ENCODE measurements around the gene TIMP2. TPM values are rescaled to one million over a fixed set of nuclear protein-coding genes. Genes with fewer than 3 reads are reported as not detected.

The TIMP2 gene
- total and polyA plus RNA-seq, 2 donors (not counting 3 experiments of a cell fraction or from before 2014, with no cell fraction given) = 138 to 318 TPM

DNA sequence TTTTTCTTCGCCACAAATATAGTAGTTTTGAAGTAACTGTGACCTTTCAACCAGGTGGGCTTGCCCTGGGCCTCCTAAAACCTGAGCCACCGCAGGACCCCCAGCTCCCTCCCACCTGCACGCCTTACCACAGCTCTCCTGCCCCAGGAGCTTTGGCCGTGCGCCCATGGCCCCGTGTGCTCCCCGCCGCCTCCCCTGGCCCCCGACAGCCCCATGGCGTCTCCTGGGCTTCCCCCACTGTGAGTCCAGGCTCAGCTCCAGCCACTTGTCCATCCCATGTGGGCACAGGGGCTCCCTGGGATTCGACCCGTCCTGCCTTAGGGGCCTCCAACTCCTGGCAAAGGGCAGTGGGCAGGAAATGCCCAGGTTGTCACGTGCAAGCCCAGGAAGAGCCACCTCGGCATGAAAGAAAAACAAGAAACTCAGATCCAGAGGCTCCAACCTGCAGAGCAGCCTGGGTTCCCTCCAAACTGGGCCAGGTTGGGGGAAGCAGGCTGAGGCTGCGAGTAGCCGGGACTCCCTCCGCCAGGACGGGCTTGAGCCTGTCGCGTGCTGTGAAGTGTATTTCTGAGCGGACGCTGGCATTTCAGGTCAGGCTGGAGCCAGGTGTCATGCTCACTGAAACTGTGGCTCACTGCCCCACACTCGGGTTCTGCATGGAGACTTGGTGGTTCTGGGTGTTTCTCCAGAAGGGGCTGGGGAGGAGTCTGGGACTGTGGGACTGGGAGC is 48.8 kb upstream of the TIMP2 start:
- H3K36me3 ChIP-seq (ENCODE audit: control insufficient read depth in 2 of 2, extremely low read depth in 1 of 2, insufficient read depth in 2 of 2, low read length in 2 of 2) = no peaks in the 10 kb centered on the region
- no TSS peak for BruUV-seq (replicated peaks)
- no peak for TF ChIP-seq JUN (IDR thresholded peaks at IDR 0.05; ENCODE audit: borderline replicate concordance, insufficient read depth, insufficient read length, low read depth)
- TF ChIP-seq EZH2 (IDR thresholded peaks at IDR 0.05; ENCODE audit: borderline replicate concordance, low read depth, low read length, severe bottlenecking) = no peak
- no peak for TF ChIP-seq FOS (IDR thresholded peaks at IDR 0.05; ENCODE audit: borderline replicate concordance, insufficient read depth, low read length)
- TF ChIP-seq POLR2AphosphoS5 (IDR thresholded peaks at IDR 0.05; ENCODE audit: insufficient read depth, low read depth, low read length) = no peak
- TF ChIP-seq GATA2 (IDR thresholded peaks at IDR 0.05; ENCODE audit: insufficient read depth, insufficient read length, low read depth, low read length) = no peak
- TF ChIP-seq MYC (IDR thresholded peaks at IDR 0.05; ENCODE audit: low read depth, low read length) = no peak
- no peak for TF ChIP-seq POLR2A (IDR thresholded peaks at IDR 0.05; ENCODE audit: low read depth, low read length)
- TF ChIP-seq, protein P1, sequence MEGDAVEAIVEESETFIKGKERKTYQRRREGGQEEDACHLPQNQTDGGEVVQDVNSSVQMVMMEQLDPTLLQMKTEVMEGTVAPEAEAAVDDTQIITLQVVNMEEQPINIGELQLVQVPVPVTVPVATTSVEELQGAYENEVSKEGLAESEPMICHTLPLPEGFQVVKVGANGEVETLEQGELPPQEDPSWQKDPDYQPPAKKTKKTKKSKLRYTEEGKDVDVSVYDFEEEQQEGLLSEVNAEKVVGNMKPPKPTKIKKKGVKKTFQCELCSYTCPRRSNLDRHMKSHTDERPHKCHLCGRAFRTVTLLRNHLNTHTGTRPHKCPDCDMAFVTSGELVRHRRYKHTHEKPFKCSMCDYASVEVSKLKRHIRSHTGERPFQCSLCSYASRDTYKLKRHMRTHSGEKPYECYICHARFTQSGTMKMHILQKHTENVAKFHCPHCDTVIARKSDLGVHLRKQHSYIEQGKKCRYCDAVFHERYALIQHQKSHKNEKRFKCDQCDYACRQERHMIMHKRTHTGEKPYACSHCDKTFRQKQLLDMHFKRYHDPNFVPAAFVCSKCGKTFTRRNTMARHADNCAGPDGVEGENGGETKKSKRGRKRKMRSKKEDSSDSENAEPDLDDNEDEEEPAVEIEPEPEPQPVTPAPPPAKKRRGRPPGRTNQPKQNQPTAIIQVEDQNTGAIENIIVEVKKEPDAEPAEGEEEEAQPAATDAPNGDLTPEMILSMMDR (IDR thresholded peaks at IDR 0.05; ENCODE audit: extremely low read depth in 1 of 2, insufficient read depth in 1 of 2, low read depth in 1 of 2, low read length in 2 of 2) = no peak
- TF ChIP-seq, protein P2, sequence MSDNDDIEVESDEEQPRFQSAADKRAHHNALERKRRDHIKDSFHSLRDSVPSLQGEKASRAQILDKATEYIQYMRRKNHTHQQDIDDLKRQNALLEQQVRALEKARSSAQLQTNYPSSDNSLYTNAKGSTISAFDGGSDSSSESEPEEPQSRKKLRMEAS (IDR thresholded peaks at IDR 0.05; ENCODE audit: insufficient read depth, insufficient read length) = no peak
- no peak for DNase-seq (ENCODE audit: low read depth, low spot score)
- H3K4me2 ChIP-seq (ENCODE audit: insufficient read depth, low read length) = no peak overlapping the region
- intact Hi-C loops (cut with micrococcal nuclease) (no loop called here), dilution Hi-C loops (cut with MboI; ENCODE audit: extremely low pct_ligation_motif_present, low sequenced_read_pairs) (no loop called here)
- no peaks in the 10 kb centered on the region for H4K20me1 ChIP-seq (replicated peaks; ENCODE audit: control insufficient read depth, extremely low read depth, insufficient read depth, low read length)
- no peak overlapping the region for H2AFZ ChIP-seq (ENCODE audit: low read depth, low read length)
- no peaks in the 10 kb centered on the region for H3K9me1 ChIP-seq (replicated peaks; ENCODE audit: control insufficient read depth, extremely low read depth, insufficient read depth, low read length)
- POLR2A ChIA-PET = no interaction called here
- CTCF ChIA-PET = interaction anchor here (1.1 to 9.1 kb wide), 2 partner anchors 108 to 111 kb away, joined by 3 to 171 read pairs; no protein-coding TSS in a partner anchor
- no peak overlapping the region for H3K27ac ChIP-seq (ENCODE audit: insufficient read depth, low read depth, low read length)
- no peaks in the 10 kb centered on the region for H3K4me1 ChIP-seq (ENCODE audit: control insufficient read depth, extremely low read depth, insufficient read depth, low read length)
- H3K4me3 ChIP-seq (replicated peaks in 1 of 3; ENCODE audit: insufficient read depth in 1 of 3, low read depth in 1 of 3, low read length in 3 of 3) = no peak overlapping the region
- no peak overlapping the region for H3K9ac ChIP-seq (replicated peaks; ENCODE audit: extremely low read depth, insufficient read depth, low read length)
- H3K79me2 ChIP-seq (ENCODE audit: control insufficient read depth, insufficient read depth, low read length) = no peaks in the 10 kb centered on the region
- no peak for FAIRE-seq
- no peaks in the 10 kb centered on the region for H3K9me3 ChIP-seq (replicated peaks; ENCODE audit: control insufficient read depth, insufficient read depth, low read length)
- H3K27me3 ChIP-seq (ENCODE audit: control insufficient read depth in 2 of 2, insufficient read depth in 2 of 2, low read length in 2 of 2) = no peaks in the 10 kb centered on the region
